Loucy (cell line): ENCODE results near the gene TSPAN17.

Experiments
- EZH2phosphoT487 ChIP-seq: fragments of 200-600 bp; IDR thresholded peaks from 2 replicates; pipeline ENCODE4 v1.6.1; 2018; ENCODE audit warnings: antibody characterized with exemption, mild to moderate bottlenecking, moderate library complexity, borderline replicate concordance
- TF ChIP-seq, protein P1 (sequence below): fragments of 200-600 bp; sonication (generic); conservative IDR thresholded peaks from 2 replicates; pipeline ENCODE4 v1.5.1; 2014; ENCODE audit warnings: mild to moderate bottlenecking, antibody characterized with exemption, low read length

DNA sequence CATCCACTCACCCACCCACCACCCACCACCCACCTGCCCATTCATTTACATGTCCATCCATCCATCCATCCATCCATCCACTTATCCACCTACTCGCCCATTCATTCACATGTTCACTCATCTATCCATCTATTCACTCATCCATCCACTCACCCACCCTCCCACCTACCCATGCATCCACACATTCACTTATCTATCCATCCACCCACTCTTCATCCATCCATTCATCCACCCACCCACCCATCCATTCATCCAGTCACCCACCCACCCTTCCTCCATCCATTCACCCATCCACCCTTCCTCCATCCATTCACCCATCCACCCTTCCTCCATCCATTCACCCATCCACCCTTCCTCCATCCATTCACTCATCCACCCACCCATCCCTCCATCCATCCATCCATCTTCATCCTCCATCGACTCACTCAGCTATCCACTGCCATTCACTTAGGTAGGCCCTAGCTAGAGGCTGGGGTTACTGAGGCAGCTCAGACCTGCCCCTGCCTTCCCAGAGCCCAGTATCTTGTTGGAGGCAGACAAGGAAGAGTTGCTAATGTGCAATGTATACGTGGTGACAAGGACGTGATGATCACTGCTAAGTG, 12.7 kb downstream of the TSPAN17 start:
- TF ChIP-seq, protein P1, sequence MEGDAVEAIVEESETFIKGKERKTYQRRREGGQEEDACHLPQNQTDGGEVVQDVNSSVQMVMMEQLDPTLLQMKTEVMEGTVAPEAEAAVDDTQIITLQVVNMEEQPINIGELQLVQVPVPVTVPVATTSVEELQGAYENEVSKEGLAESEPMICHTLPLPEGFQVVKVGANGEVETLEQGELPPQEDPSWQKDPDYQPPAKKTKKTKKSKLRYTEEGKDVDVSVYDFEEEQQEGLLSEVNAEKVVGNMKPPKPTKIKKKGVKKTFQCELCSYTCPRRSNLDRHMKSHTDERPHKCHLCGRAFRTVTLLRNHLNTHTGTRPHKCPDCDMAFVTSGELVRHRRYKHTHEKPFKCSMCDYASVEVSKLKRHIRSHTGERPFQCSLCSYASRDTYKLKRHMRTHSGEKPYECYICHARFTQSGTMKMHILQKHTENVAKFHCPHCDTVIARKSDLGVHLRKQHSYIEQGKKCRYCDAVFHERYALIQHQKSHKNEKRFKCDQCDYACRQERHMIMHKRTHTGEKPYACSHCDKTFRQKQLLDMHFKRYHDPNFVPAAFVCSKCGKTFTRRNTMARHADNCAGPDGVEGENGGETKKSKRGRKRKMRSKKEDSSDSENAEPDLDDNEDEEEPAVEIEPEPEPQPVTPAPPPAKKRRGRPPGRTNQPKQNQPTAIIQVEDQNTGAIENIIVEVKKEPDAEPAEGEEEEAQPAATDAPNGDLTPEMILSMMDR, result no peak
- no peak for TF ChIP-seq EZH2phosphoT487
